ENCODE measurements around the gene PCDH8. TPM values are rescaled to one million over a fixed set of nuclear protein-coding genes. Genes with fewer than 3 reads are reported as not detected.
"Not testable (repeated sequence)": the region's sequence is repeated elsewhere in the genome, so short reads cannot be mapped to it uniquely, and the experiment has no call there.

The PCDH8 gene
- polyA plus RNA-seq, 2 donors = not detected

GRCh38 chr13:52832313-52832712 is 16.1 kb downstream of the PCDH8 start:
- no peak overlapping the region for H3K27ac ChIP-seq (ENCODE audit: low read depth in 2 of 2, low read length in 1 of 2)
- peaks cover 0 to 3% of the 10 kb centered on the region in 2 donors for H3K27me3 ChIP-seq (ENCODE audit: control insufficient read depth in 1 of 2, insufficient read depth in 2 of 2, low read length in 2 of 2)
- H3K4me1 ChIP-seq (ENCODE audit: control insufficient read depth in 2 of 2, insufficient read depth in 2 of 2, low read length in 1 of 2) = no peaks in the 10 kb centered on the region
- no peaks in the 10 kb centered on the region for H3K9me3 ChIP-seq (ENCODE audit: control insufficient read depth in 2 of 2, insufficient read depth in 1 of 2, low read depth in 1 of 2, low read length in 1 of 2)
- H3K4me3 ChIP-seq (ENCODE audit: low read depth in 1 of 2, low read length in 2 of 2) = no peak overlapping the region
- 74 to 75% methylated on average over 5 of the region's 5 CpGs for WGBS, 2 donors
- no peaks in the 10 kb centered on the region for H3K36me3 ChIP-seq (ENCODE audit: control insufficient read depth in 2 of 2, insufficient read depth in 2 of 2, low read length in 1 of 2)

GRCh38 chr13:52830946-52831345 is 17.5 kb downstream of the PCDH8 start:
- Histone ChIP-seq H3K27ac (ENCODE audit: low read depth in 2 of 2, low read length in 1 of 2) (no peak overlapping the region), H3K27me3 (ENCODE audit: control insufficient read depth in 1 of 2, insufficient read depth in 2 of 2, low read length in 2 of 2) (peaks cover 0 to 3% of the 10 kb centered on the region in 2 donors), H3K9me3 (ENCODE audit: control insufficient read depth in 2 of 2, insufficient read depth in 1 of 2, low read depth in 1 of 2, low read length in 1 of 2) (no peaks in the 10 kb centered on the region), H3K4me3 (ENCODE audit: low read depth in 1 of 2, low read length in 2 of 2) (no peak overlapping the region), H3K36me3 (ENCODE audit: control insufficient read depth in 2 of 2, insufficient read depth in 2 of 2, low read length in 1 of 2) (no peaks in the 10 kb centered on the region), H3K4me1 (ENCODE audit: control insufficient read depth in 2 of 2, insufficient read depth in 2 of 2, low read length in 1 of 2) (no peaks in the 10 kb centered on the region)
- WGBS, 2 donors = 77 to 84% methylated on average over 2 of the region's 2 CpGs

GRCh38 chr13:52827839-52828238 is 20.6 kb downstream of the PCDH8 start:
- H3K4me1 ChIP-seq (ENCODE audit: control insufficient read depth in 2 of 2, insufficient read depth in 2 of 2, low read length in 1 of 2) = no peaks in the 10 kb centered on the region
- H3K27ac ChIP-seq (ENCODE audit: low read depth in 2 of 2, low read length in 1 of 2) = no peak overlapping the region
- H3K9me3 ChIP-seq (ENCODE audit: control insufficient read depth in 2 of 2, insufficient read depth in 1 of 2, low read depth in 1 of 2, low read length in 1 of 2) = no peaks in the 10 kb centered on the region
- no peaks in the 10 kb centered on the region for H3K36me3 ChIP-seq (ENCODE audit: control insufficient read depth in 2 of 2, insufficient read depth in 2 of 2, low read length in 1 of 2)
- peaks cover 0 to 3% of the 10 kb centered on the region in 2 donors for H3K27me3 ChIP-seq (ENCODE audit: control insufficient read depth in 1 of 2, insufficient read depth in 2 of 2, low read length in 2 of 2)
- 67 to 68% methylated on average over 7 of the region's 7 CpGs for WGBS, 2 donors
- no peak overlapping the region for H3K4me3 ChIP-seq (ENCODE audit: low read depth in 1 of 2, low read length in 2 of 2)

GRCh38 chr13:52817886-52818285 is 30.6 kb downstream of the PCDH8 start:
- 93% methylated on average over 22 to 29 of the region's 29 CpGs for WGBS, 2 donors
- not testable (repeated sequence) for H3K27me3 ChIP-seq (ENCODE audit: control insufficient read depth in 1 of 2, insufficient read depth in 2 of 2, low read length in 2 of 2)

GRCh38 chr13:52815330-52815729 is 33.1 kb downstream of the PCDH8 start:
- H3K4me3 ChIP-seq (ENCODE audit: low read depth in 1 of 2, low read length in 2 of 2) = no peak overlapping the region
- peaks cover 0 to 6% of the 10 kb centered on the region in 2 donors for H3K9me3 ChIP-seq (ENCODE audit: control insufficient read depth in 2 of 2, insufficient read depth in 1 of 2, low read depth in 1 of 2, low read length in 1 of 2)
- H3K36me3 ChIP-seq (ENCODE audit: control insufficient read depth in 2 of 2, insufficient read depth in 2 of 2, low read length in 1 of 2) = no peaks in the 10 kb centered on the region
- 94 to 96% methylated on average over 26 of the region's 26 CpGs for WGBS, 2 donors
- H3K4me1 ChIP-seq (ENCODE audit: control insufficient read depth in 2 of 2, insufficient read depth in 2 of 2, low read length in 1 of 2) = no peaks in the 10 kb centered on the region
- no peak overlapping the region for H3K27ac ChIP-seq (ENCODE audit: low read depth in 2 of 2, low read length in 1 of 2)
- peaks cover 0 to 2% of the 10 kb centered on the region in 2 donors for H3K27me3 ChIP-seq (ENCODE audit: control insufficient read depth in 1 of 2, insufficient read depth in 2 of 2, low read length in 2 of 2)

More at GRCh38 chr13:52817886-52818285, 30.6 kb downstream of the PCDH8 start:
- not testable (repeated sequence) for H3K9me3 ChIP-seq (ENCODE audit: control insufficient read depth in 2 of 2, insufficient read depth in 1 of 2, low read depth in 1 of 2, low read length in 1 of 2); H3K36me3 ChIP-seq (ENCODE audit: control insufficient read depth in 2 of 2, insufficient read depth in 2 of 2, low read length in 1 of 2); H3K27ac ChIP-seq (ENCODE audit: low read depth in 2 of 2, low read length in 1 of 2); H3K4me1 ChIP-seq (ENCODE audit: control insufficient read depth in 2 of 2, insufficient read depth in 2 of 2, low read length in 1 of 2); H3K4me3 ChIP-seq (ENCODE audit: low read depth in 1 of 2, low read length in 2 of 2)

- H3K9me3 ChIP-seq (ENCODE audit: control insufficient read depth in 2 of 2, insufficient read depth in 1 of 2, low read depth in 1 of 2, low read length in 1 of 2) = peaks cover 0 to 6% of the 10 kb centered on the region in 2 donors
- H3K27ac ChIP-seq (ENCODE audit: low read depth in 2 of 2, low read length in 1 of 2) = no peak overlapping the region
- H3K27me3 ChIP-seq (ENCODE audit: control insufficient read depth in 1 of 2, insufficient read depth in 2 of 2, low read length in 2 of 2) = peaks cover 0 to 2% of the 10 kb centered on the region in 2 donors
- WGBS, 2 donors = 85 to 88% methylated on average over 3 of the region's 3 CpGs
- H3K36me3 ChIP-seq (ENCODE audit: control insufficient read depth in 2 of 2, insufficient read depth in 2 of 2, low read length in 1 of 2) = no peaks in the 10 kb centered on the region
- no peaks in the 10 kb centered on the region for H3K4me1 ChIP-seq (ENCODE audit: control insufficient read depth in 2 of 2, insufficient read depth in 2 of 2, low read length in 1 of 2)
- no peak overlapping the region for H3K4me3 ChIP-seq (ENCODE audit: low read depth in 1 of 2, low read length in 2 of 2)
Observed at GRCh38 chr13:52812941-52813340, 35.5 kb downstream of the PCDH8 start.

- peaks cover 0 to 6% of the 10 kb centered on the region in 2 donors for H3K9me3 ChIP-seq (ENCODE audit: control insufficient read depth in 2 of 2, insufficient read depth in 1 of 2, low read depth in 1 of 2, low read length in 1 of 2)
- H3K4me3 ChIP-seq (ENCODE audit: low read depth in 1 of 2, low read length in 2 of 2) = no peak overlapping the region
- H3K4me1 ChIP-seq (ENCODE audit: control insufficient read depth in 2 of 2, insufficient read depth in 2 of 2, low read length in 1 of 2) = no peaks in the 10 kb centered on the region
- 54 to 57% methylated on average over 4 of the region's 4 CpGs for WGBS, 2 donors
- H3K27ac ChIP-seq (ENCODE audit: low read depth in 2 of 2, low read length in 1 of 2) = no peak overlapping the region
- peaks cover 0 to 2% of the 10 kb centered on the region in 2 donors for H3K27me3 ChIP-seq (ENCODE audit: control insufficient read depth in 1 of 2, insufficient read depth in 2 of 2, low read length in 2 of 2)
- H3K36me3 ChIP-seq (ENCODE audit: control insufficient read depth in 2 of 2, insufficient read depth in 2 of 2, low read length in 1 of 2) = no peaks in the 10 kb centered on the region
Observed at GRCh38 chr13:52811841-52812240, 36.6 kb downstream of the PCDH8 start.

GRCh38 chr13:52810526-52810925 is 37.9 kb downstream of the PCDH8 start:
- WGBS, 2 donors = 75 to 77% methylated on average over 3 of the region's 3 CpGs
- peaks cover 0 to 6% of the 10 kb centered on the region in 2 donors for H3K9me3 ChIP-seq (ENCODE audit: control insufficient read depth in 2 of 2, insufficient read depth in 1 of 2, low read depth in 1 of 2, low read length in 1 of 2)
- H3K4me1 ChIP-seq (ENCODE audit: control insufficient read depth in 2 of 2, insufficient read depth in 2 of 2, low read length in 1 of 2) = no peaks in the 10 kb centered on the region
- no peaks in the 10 kb centered on the region for H3K36me3 ChIP-seq (ENCODE audit: control insufficient read depth in 2 of 2, insufficient read depth in 2 of 2, low read length in 1 of 2)
- H3K4me3 ChIP-seq (ENCODE audit: low read depth in 1 of 2, low read length in 2 of 2) = no peak overlapping the region
- H3K27ac ChIP-seq (ENCODE audit: low read depth in 2 of 2, low read length in 1 of 2) = no peak overlapping the region
- peaks cover 0 to 2% of the 10 kb centered on the region in 2 donors for H3K27me3 ChIP-seq (ENCODE audit: control insufficient read depth in 1 of 2, insufficient read depth in 2 of 2, low read length in 2 of 2)

GRCh38 chr13:52810011-52810410 is 38.4 kb downstream of the PCDH8 start:
- Histone ChIP-seq H3K27ac (ENCODE audit: low read depth in 2 of 2, low read length in 1 of 2) (no peak overlapping the region), H3K9me3 (ENCODE audit: control insufficient read depth in 2 of 2, insufficient read depth in 1 of 2, low read depth in 1 of 2, low read length in 1 of 2) (peaks cover 0 to under 1% of the 10 kb centered on the region in 2 donors), H3K27me3 (ENCODE audit: control insufficient read depth in 1 of 2, insufficient read depth in 2 of 2, low read length in 2 of 2) (peaks cover 0 to 2% of the 10 kb centered on the region in 2 donors), H3K4me3 (ENCODE audit: low read depth in 1 of 2, low read length in 2 of 2) (no peak overlapping the region), H3K4me1 (ENCODE audit: control insufficient read depth in 2 of 2, insufficient read depth in 2 of 2, low read length in 1 of 2) (no peaks in the 10 kb centered on the region), H3K36me3 (ENCODE audit: control insufficient read depth in 2 of 2, insufficient read depth in 2 of 2, low read length in 1 of 2) (no peaks in the 10 kb centered on the region)
- 36 to 48% methylated on average over 5 of the region's 5 CpGs for WGBS, 2 donors

- Histone ChIP-seq H3K27ac (ENCODE audit: low read depth in 2 of 2, low read length in 1 of 2) (no peak overlapping the region), H3K36me3 (ENCODE audit: control insufficient read depth in 2 of 2, insufficient read depth in 2 of 2, low read length in 1 of 2) (no peaks in the 10 kb centered on the region), H3K27me3 (ENCODE audit: control insufficient read depth in 1 of 2, insufficient read depth in 2 of 2, low read length in 2 of 2) (peaks cover 0 to 2% of the 10 kb centered on the region in 2 donors), H3K9me3 (ENCODE audit: control insufficient read depth in 2 of 2, insufficient read depth in 1 of 2, low read depth in 1 of 2, low read length in 1 of 2) (no peaks in the 10 kb centered on the region), H3K4me1 (ENCODE audit: control insufficient read depth in 2 of 2, insufficient read depth in 2 of 2, low read length in 1 of 2) (no peaks in the 10 kb centered on the region), H3K4me3 (ENCODE audit: low read depth in 1 of 2, low read length in 2 of 2) (no peak overlapping the region)
- WGBS, 2 donors = 13 to 14% methylated on average over 3 of the region's 3 CpGs
Observed at GRCh38 chr13:52809310-52809769, 39.1 kb downstream of the PCDH8 start.

Data from esophagus (tissue), 2 donors.